Neural cell (in vitro differentiated cells): Measurements from ENCODE around the gene LPP. TPM values are rescaled to one million over a fixed set of nuclear protein-coding genes. Genes with fewer than 3 reads are reported as not detected.

Source experiments
- H2AFZ ChIP-seq: fragments of 200-600, 300-800 bp; sonication (generic), shearing (Covaris generic); 2 replicates; pipeline ENCODE4 v1.6.0; 2014; ENCODE audit warnings: low read depth, mild to moderate bottlenecking, antibody characterized with exemption, low read length, moderate library complexity
- H3F3A ChIP-seq: fragments of 200-600 bp; shearing (Covaris generic); 2 replicates; pipeline ENCODE4 v1.6.1; 2016; ENCODE audit warnings: mild to moderate bottlenecking, moderate library complexity, mixed read lengths, antibody characterized with exemption, low read length; ENCODE audit not compliant: insufficient read depth, poor library complexity, severe bottlenecking
- H3K27ac ChIP-seq: fragments of 200-600, 300-800 bp; sonication (generic), shearing (Covaris generic); 2 replicates; pipeline ENCODE4 v1.5.1; 2014; ENCODE audit warnings: mild to moderate bottlenecking, low read length, moderate library complexity
- H3K27me3 ChIP-seq: fragments of 300-800, 200-600 bp; sonication (generic), shearing (Covaris generic); 2 replicates; pipeline ENCODE4 v1.6.0; 2014; ENCODE audit warnings: mild to moderate bottlenecking, low read depth, low read length, moderate library complexity; ENCODE audit not compliant: insufficient read depth
- H3K36me3 ChIP-seq: fragments of 300-800, 200-600 bp; sonication (generic), shearing (Covaris generic); 2 replicates; pipeline ENCODE4 v1.5.1; 2014; ENCODE audit warnings: mild to moderate bottlenecking, antibody characterized with exemption, low read length, moderate library complexity; ENCODE audit not compliant: insufficient read depth
- H3K4me2 ChIP-seq: fragments of 300-800, 200-600 bp; sonication (generic), shearing (Covaris generic); 2 replicates; pipeline ENCODE4 v1.6.0; 2014; ENCODE audit warnings: mild to moderate bottlenecking, low read length
- H3K4me3 ChIP-seq: fragments of 300-800, 200-600 bp; sonication (generic), shearing (Covaris generic); 2 replicates; pipeline ENCODE4 v1.5.1; 2014; ENCODE audit warnings: mild to moderate bottlenecking, low read length, moderate library complexity
- H3K79me2 ChIP-seq: fragments of 200-600 bp; shearing (Covaris generic); replicated peaks from 2 replicates; pipeline ENCODE4 v1.6.0; 2014; ENCODE audit warnings: mild to moderate bottlenecking, low read length, moderate library complexity; ENCODE audit not compliant: insufficient read depth
- H3K9ac ChIP-seq: fragments of 300-800, 200-600 bp; sonication (generic), shearing (Covaris generic); 2 replicates; pipeline ENCODE4 v1.6.1; 2016; ENCODE audit warnings: mild to moderate bottlenecking, low read length, mixed read lengths
- H3K9me2 ChIP-seq: fragments of 200-600 bp; shearing (Covaris generic); 2 replicates; pipeline ENCODE4 v1.6.1; 2016; ENCODE audit warnings: mild to moderate bottlenecking, low read length, mixed read lengths; ENCODE audit not compliant: insufficient read depth
- H3K9me3 ChIP-seq: fragments of 200-600, 300-800 bp; sonication (generic), shearing (Covaris generic); 2 replicates; pipeline ENCODE4 v1.6.1; 2016; ENCODE audit warnings: mild to moderate bottlenecking, mixed run types, low read length, moderate library complexity, mixed read lengths
- H4K20me1 ChIP-seq: fragments of 200-600 bp; shearing (Covaris generic); 2 replicates; pipeline ENCODE4 v1.6.1; 2016; ENCODE audit warnings: mild to moderate bottlenecking, mixed run types; ENCODE audit not compliant: insufficient read depth
- CTCF ChIP-seq: fragments of 450-650 bp; IDR thresholded peaks from 2 replicates; pipeline ENCODE4 v1.5.1; 2014; ENCODE audit warnings: antibody characterized with exemption, mild to moderate bottlenecking, moderate library complexity; ENCODE audit not compliant: poor library complexity, severe bottlenecking
- EP300 ChIP-seq: fragments of 450-650 bp; conservative IDR thresholded peaks from 2 replicates; pipeline ENCODE4 v1.6.1; 2014; ENCODE audit warnings: antibody characterized with exemption, mild to moderate bottlenecking, moderate library complexity; ENCODE audit not compliant: poor library complexity, severe bottlenecking
- EZH2 ChIP-seq: fragments of 200-600, 300-800 bp; shearing (Covaris generic), sonication (generic); IDR thresholded peaks from 2 replicates; pipeline ENCODE4 v1.6.1; 2014; ENCODE audit warnings: antibody characterized with exemption, low read length, borderline replicate concordance, mild to moderate bottlenecking; ENCODE audit not compliant: insufficient read depth, poor library complexity, severe bottlenecking
- MXI1 ChIP-seq: fragments of 450-650 bp; conservative IDR thresholded peaks from 2 replicates; pipeline ENCODE4 v1.6.1; 2014; ENCODE audit warnings: antibody characterized with exemption, mild to moderate bottlenecking; ENCODE audit not compliant: poor library complexity, severe bottlenecking
- POLR2AphosphoS5 ChIP-seq: IDR thresholded peaks from 2 replicates; pipeline ENCODE4 v1.6.1; 2012
- RAD21 ChIP-seq: fragments of 450-650 bp; conservative IDR thresholded peaks from 2 replicates; pipeline ENCODE4 v1.6.1; 2014; ENCODE audit warnings: antibody characterized with exemption, mild to moderate bottlenecking, moderate library complexity
- REST ChIP-seq: IDR thresholded peaks from 2 replicates; pipeline ENCODE4 v1.6.1; 2012; ENCODE audit warnings: borderline replicate concordance
- SMC3 ChIP-seq: fragments of 450-650 bp; conservative IDR thresholded peaks from 2 replicates; pipeline ENCODE4 v1.6.1; 2014; ENCODE audit warnings: antibody characterized with exemption, mild to moderate bottlenecking, moderate library complexity; ENCODE audit not compliant: poor library complexity
- TAF1 ChIP-seq: IDR thresholded peaks from 2 replicates; pipeline ENCODE4 v1.6.1; 2012; ENCODE audit warnings: low read depth
- polyA plus RNA-seq: library from polyadenylated mRNA; depleted of rRNA; stranded (reverse); fragments of >200 nt; gene quantifications from 2 replicates; pipeline ENCODE4 v1.2.3, GENCODE V29; 2014

LPP gene
- polyA plus RNA-seq, 1 donor from 2014 or later: 3.0 TPM

GRCh38 chr3:188721312-188721711 is 567.4 kb downstream of the LPP start:
- no peaks in the 10 kb centered on the region for H3F3A ChIP-seq
- H3K9ac ChIP-seq: no peak overlapping the region
- no peak overlapping the region for H3K27ac ChIP-seq
- H3K9me2 ChIP-seq: no peaks in the 10 kb centered on the region
- no peaks in the 10 kb centered on the region for H3K79me2 ChIP-seq
- no peak overlapping the region for H3K4me2 ChIP-seq
- H4K20me1 ChIP-seq: no peaks in the 10 kb centered on the region
- no peak overlapping the region for H3K4me3 ChIP-seq
- TF ChIP-seq MXI1 (no peak), EZH2 (no peak), REST (no peak), EP300 (no peak), POLR2AphosphoS5 (no peak), RAD21 (no peak), SMC3 (no peak), CTCF (no peak), TAF1 (no peak)
- H2AFZ ChIP-seq: no peak overlapping the region
- no peaks in the 10 kb centered on the region for H3K27me3 ChIP-seq
- H3K36me3 ChIP-seq: no peaks in the 10 kb centered on the region
- H3K9me3 ChIP-seq: no peaks in the 10 kb centered on the region

GRCh38 chr3:188721990-188722389 is 568.0 kb downstream of the LPP start:
- TF ChIP-seq EZH2: no peak
- no peak for TF ChIP-seq EP300
- no peak for TF ChIP-seq CTCF
- no peak for TF ChIP-seq TAF1
- TF ChIP-seq POLR2AphosphoS5: no peak
- no peak for TF ChIP-seq REST
- TF ChIP-seq MXI1: no peak
- no peak for TF ChIP-seq RAD21
- no peak for TF ChIP-seq SMC3
- no peak overlapping the region for H3K9ac ChIP-seq
- H3F3A ChIP-seq: no peaks in the 10 kb centered on the region
- H3K9me3 ChIP-seq: no peaks in the 10 kb centered on the region
- H3K79me2 ChIP-seq: no peaks in the 10 kb centered on the region
- H4K20me1 ChIP-seq: no peaks in the 10 kb centered on the region
- no peak overlapping the region for H2AFZ ChIP-seq
- H3K4me3 ChIP-seq: no peak overlapping the region
- no peak overlapping the region for H3K27ac ChIP-seq
- H3K36me3 ChIP-seq: no peaks in the 10 kb centered on the region
- H3K27me3 ChIP-seq: no peaks in the 10 kb centered on the region
- H3K9me2 ChIP-seq: no peaks in the 10 kb centered on the region
- H3K4me2 ChIP-seq: no peak overlapping the region
